SK-N-MC (cell line): ENCODE measurements around the gene JCHAIN.
"Not testable (repeated sequence)": the region's sequence is repeated elsewhere in the genome, so short reads cannot be mapped to it uniquely, and the experiment has no call there.

Experiments used
- DNase-seq: peaks from one replicate; pipeline ENCODE4 v3.0.0-alpha.2; 2011; ENCODE audit warnings: low read depth, low spot score
- H3K27ac ChIP-seq: fragments of 200-600 bp; sonication (generic); 2 replicates; pipeline ENCODE4 v1.5.1; 2016; ENCODE audit warnings: mixed run types
- H3K36me3 ChIP-seq: fragments of 200-600 bp; sonication (generic); 2 replicates; pipeline ENCODE4 v1.6.1; 2017; ENCODE audit warnings: antibody characterized with exemption, low read length, mixed read lengths; ENCODE audit not compliant: insufficient read depth
- H3K4me3 ChIP-seq: fragments of 200-600 bp; sonication (generic); 2 replicates; pipeline ENCODE4 v1.5.1; 2016
- H3K9ac ChIP-seq: fragments of 200-600 bp; sonication (generic); 2 replicates; pipeline ENCODE4 v1.8.0; 2017; ENCODE audit warnings: mixed run types, mixed read lengths; ENCODE audit not compliant: insufficient read length
- H3K9me3 ChIP-seq: fragments of 200-600 bp; sonication (generic); 2 replicates; pipeline ENCODE4 v1.6.1; 2017; ENCODE audit warnings: low read depth, mild to moderate bottlenecking, antibody characterized with exemption, low read length, moderate library complexity, mixed read lengths
- EZH2 ChIP-seq: fragments of 200-600 bp; sonication (generic); IDR thresholded peaks from one replicate; pipeline ENCODE4 v1.6.1; 2017; ENCODE audit warnings: antibody characterized with exemption
- FOXP2 ChIP-seq: optimal IDR thresholded peaks from 2 replicates; pipeline ENCODE3; 2011; ENCODE audit warnings: mild to moderate bottlenecking, moderate library complexity; ENCODE audit not compliant: insufficient read depth; ENCODE audit errors: extremely low read length, control extremely low read depth
- POLR2AphosphoS5 ChIP-seq: IDR thresholded peaks from 2 replicates; pipeline ENCODE4 v1.6.1; 2012; ENCODE audit warnings: mild to moderate bottlenecking, low read depth, low read length, borderline replicate concordance

The JCHAIN gene

DNA sequence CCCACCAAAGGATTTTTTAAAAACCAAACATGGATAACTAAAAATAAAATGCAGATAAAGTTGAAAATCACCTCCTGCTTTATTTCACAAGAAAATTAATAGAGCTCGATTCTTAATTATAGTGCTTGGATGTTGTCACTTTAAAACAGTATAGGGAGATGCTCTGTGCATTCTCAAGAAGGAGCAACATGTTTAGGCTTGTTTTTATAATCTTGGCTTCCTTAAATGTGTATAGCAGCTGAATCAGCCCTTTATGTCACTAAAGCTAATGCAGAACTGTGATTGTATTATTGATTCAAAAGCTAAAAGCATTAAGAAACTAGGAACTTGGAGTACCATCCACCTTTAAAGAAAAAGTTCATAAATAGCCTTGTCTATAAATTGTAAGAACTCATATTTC lies 35.0 kb upstream of the JCHAIN start:
- H3K4me3 ChIP-seq = no peak overlapping the region

GRCh38 chr4:70700712-70701111 lies 34.4 kb upstream of the JCHAIN start:
- H3K9ac ChIP-seq = no peak overlapping the region
- H3K36me3 ChIP-seq = no peaks in the 10 kb centered on the region
- H3K27ac ChIP-seq = no peak overlapping the region
- H3K9me3 ChIP-seq = no peaks in the 10 kb centered on the region
- TF ChIP-seq POLR2AphosphoS5 = no peak
- TF ChIP-seq FOXP2 = no peak
- TF ChIP-seq EZH2 = no peak
- H3K4me3 ChIP-seq = no peak overlapping the region
- no peak for DNase-seq

More for the DNA sequence above, 35.0 kb upstream of the JCHAIN start:
- Histone ChIP-seq H3K9me3 (no peaks in the 10 kb centered on the region), H3K27ac (peak overlapping the region; percentile 67; the same call in 1 of the 2 replicates), H3K9ac (no peak overlapping the region), H3K36me3 (no peaks in the 10 kb centered on the region)
- TF ChIP-seq FOXP2 = no peak
- no peak for TF ChIP-seq EZH2
- no peak for TF ChIP-seq POLR2AphosphoS5
- no peak for DNase-seq

DNA sequence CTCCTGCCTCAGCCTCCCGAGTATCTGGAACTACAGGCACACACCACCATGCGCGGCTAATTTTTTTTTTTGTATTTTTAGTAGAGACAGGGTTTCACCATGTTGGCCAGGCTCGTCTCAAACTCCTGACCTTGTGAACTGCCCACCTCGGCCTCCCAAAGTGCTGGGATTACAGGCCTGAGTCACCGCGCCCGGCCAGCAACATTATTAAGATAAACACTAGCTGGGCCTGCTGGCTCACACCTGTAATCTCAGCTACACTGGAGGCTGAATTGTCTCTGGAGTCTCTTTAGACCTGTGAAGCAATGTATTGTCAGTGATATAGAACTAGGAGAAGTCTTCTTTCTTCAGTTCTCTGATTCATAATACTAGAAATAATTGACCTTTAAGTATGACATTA lies 32.1 kb upstream of the JCHAIN start:
- H3K4me3 ChIP-seq, H3K9ac ChIP-seq, H3K9me3 ChIP-seq, DNase-seq, H3K36me3 ChIP-seq, H3K27ac ChIP-seq: not testable (repeated sequence)

GRCh38 chr4:70694633-70695032 lies 28.3 kb upstream of the JCHAIN start:
- not testable (repeated sequence) for H3K9me3 ChIP-seq, H3K4me3 ChIP-seq, H3K27ac ChIP-seq, H3K9ac ChIP-seq, DNase-seq
- peaks cover 17% of the 10 kb centered on the region for H3K36me3 ChIP-seq

- no peak for TF ChIP-seq POLR2AphosphoS5
- no peak for TF ChIP-seq EZH2
- TF ChIP-seq FOXP2 = no peak
- DNase-seq = no peak
- H3K9ac ChIP-seq = no peak overlapping the region
- H3K36me3 ChIP-seq = peaks cover 21% of the 10 kb centered on the region
- no peak overlapping the region for H3K4me3 ChIP-seq
- no peak overlapping the region; the same call in 1 of the 2 replicates for H3K27ac ChIP-seq
- no peaks in the 10 kb centered on the region for H3K9me3 ChIP-seq
Observed at GRCh38 chr4:70691661-70692060, 25.4 kb upstream of the JCHAIN start.

DNA sequence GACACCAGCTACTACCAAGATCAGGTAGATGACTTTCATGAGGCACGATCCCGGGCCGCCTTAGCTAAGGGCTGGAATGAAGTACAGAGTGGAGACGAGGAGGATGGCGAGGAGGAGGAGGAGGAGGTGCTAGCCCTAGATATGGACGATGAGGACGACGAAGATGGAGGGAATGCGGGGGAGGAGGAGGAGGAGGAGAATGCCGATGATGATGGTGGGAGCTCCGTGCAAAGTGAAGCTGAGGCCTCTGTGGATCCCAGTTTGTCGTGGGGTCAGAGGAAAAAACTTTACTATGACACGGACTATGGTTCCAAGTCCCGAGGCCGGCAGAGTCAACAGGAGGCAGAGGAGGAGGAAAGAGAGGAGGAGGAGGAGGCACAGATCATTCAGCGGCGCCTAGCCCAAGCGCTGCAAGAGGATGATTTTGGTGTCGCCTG lies 22.5 kb upstream of the JCHAIN start:
- no peak for DNase-seq
- peak overlapping the region; percentile 61; the same call in 1 of the 2 replicates for H3K27ac ChIP-seq

DNA sequence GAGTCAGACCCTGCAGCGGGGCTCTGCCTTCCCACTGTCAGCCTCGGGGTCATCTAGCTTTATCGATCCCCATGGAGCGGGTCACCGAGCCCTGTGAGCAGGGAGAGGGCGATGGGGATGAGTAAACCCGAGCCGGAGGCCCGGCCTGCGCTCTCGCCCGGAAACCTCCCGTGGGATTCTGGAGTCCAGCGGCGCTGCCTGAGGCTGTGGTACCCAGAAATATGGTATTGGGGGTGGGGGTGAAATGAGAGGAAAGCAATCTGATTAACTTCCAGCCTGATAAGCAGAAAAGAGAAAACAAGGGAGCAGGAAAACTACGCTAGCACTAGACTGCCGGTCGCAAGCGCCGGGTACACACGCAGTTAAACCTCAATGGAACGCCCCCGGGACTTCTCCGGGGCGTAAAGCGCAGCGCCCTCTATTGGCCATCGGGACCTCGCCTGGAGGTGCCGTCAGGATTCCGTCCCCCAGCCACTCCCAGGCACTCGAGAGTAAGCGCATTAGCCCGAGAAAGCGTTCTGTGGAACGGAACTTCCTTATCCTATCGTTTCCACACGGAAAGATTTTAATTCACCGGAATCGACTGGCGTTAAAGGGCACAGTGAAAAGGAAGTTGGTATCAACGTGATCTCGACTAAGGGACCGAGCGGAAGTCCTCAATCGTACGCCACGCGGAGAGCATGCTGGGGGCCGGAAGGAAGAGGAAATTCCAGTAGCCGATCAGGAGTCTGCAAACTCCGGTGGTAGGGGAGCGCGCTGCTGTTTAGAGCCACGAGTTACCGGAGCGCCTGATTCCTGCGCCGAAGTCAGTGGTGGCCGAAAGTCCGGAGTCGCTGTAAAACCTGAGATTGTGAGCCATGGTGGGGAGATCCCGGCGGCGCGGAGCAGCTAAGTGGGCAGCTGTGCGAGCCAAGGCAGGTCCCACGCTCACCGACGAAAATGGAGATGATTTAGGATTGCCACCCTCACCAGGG lies 21.8 kb upstream of the JCHAIN start, which contains the start of gene UTP3:
UTP3 (plus strand) TSS at position 712 of the 974 bp plus-strand sequence; CDS start at position 858, 146 bp downstream.
- TF ChIP-seq POLR2AphosphoS5 (peak; percentile 86), EZH2 (no peak), FOXP2 (no peak)
- H3K36me3 ChIP-seq = peaks cover 21% of the 10 kb centered on the region
- H3K27ac ChIP-seq = peak within 1 kb of the TSS; percentile 87
- no peaks in the 10 kb centered on the region for H3K9me3 ChIP-seq
- H3K9ac ChIP-seq = peak within 1 kb of the TSS; percentile 95
- peak within 1 kb of the TSS; percentile 93 for H3K4me3 ChIP-seq
- peak; percentile 99 for DNase-seq

More for the DNA sequence above, 22.5 kb upstream of the JCHAIN start:
- Histone ChIP-seq H3K9me3 (no peaks in the 10 kb centered on the region), H3K9ac (peak overlapping the region; percentile 95), H3K36me3 (peaks cover 21% of the 10 kb centered on the region), H3K4me3 (peak overlapping the region; percentile 93)
- no peak for TF ChIP-seq FOXP2
- no peak for TF ChIP-seq POLR2AphosphoS5
- no peak for TF ChIP-seq EZH2

DNA sequence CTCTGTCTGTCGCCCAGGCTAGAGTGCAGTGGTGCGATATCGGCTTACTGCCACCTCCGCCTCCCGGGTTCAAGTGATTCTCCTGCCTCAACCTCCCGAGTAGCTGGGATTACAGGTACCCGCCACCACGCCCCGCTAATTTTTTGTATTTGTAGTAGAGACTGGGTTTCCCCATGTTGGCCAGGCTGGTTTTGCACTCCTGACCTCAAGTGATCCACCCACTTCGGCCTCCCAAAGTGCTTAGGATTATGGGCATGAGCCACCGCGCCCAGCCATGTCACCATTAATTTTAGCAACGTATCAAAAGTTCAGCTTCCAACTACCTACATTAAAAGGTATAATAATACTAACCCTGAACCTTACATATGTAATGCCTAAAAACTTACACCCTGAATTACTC lies 21.1 kb upstream of the JCHAIN start:
- Histone ChIP-seq H3K9ac (peak overlapping the region; percentile 85), H3K4me3 (peak overlapping the region; percentile 93), H3K36me3 (peaks cover 21% of the 10 kb centered on the region), H3K9me3 (no peaks in the 10 kb centered on the region), H3K27ac (peak overlapping the region; percentile 87)
- no peak for DNase-seq
- TF ChIP-seq EZH2 (no peak), FOXP2 (no peak), POLR2AphosphoS5 (no peak)

- not testable (repeated sequence) for DNase-seq, H3K36me3 ChIP-seq, H3K9me3 ChIP-seq, H3K4me3 ChIP-seq, H3K9ac ChIP-seq, H3K27ac ChIP-seq
Observed at GRCh38 chr4:70682142-70682541, 15.8 kb upstream of the JCHAIN start.
